HFF-Myc (cell line): Measurements from ENCODE around the gene HAGHL.

Experiments
- DNase-seq: peaks from one replicate; pipeline ENCODE4 v3.0.0-alpha.2; 2011; ENCODE audit warnings: low read depth; ENCODE audit errors: extremely low read depth
- H3K4me3 ChIP-seq: replicated peaks from 2 replicates; pipeline ENCODE4 v1.5.1; 2011; ENCODE audit warnings: low read depth, mild to moderate bottlenecking, control low read depth, low read length
- CTCF ChIP-seq: IDR thresholded peaks from 2 replicates; pipeline ENCODE4 v1.5.1; 2012; ENCODE audit warnings: mild to moderate bottlenecking, low read depth, low read length, control low read depth; ENCODE audit errors: missing control alignments

The HAGHL gene

GRCh38 chr16:719815-720446 lies 7.0 kb upstream of the HAGHL start:
- peak overlapping the region; percentile 73 for H3K4me3 ChIP-seq
- TF ChIP-seq CTCF = peak; percentile 30
- DNase-seq = no peak

- DNase-seq = no peak
- TF ChIP-seq CTCF = peak; percentile 23
- peak overlapping the region; percentile 73 for H3K4me3 ChIP-seq
Observed at GRCh38 chr16:720447-720989, 6.4 kb upstream of the HAGHL start.

DNA sequence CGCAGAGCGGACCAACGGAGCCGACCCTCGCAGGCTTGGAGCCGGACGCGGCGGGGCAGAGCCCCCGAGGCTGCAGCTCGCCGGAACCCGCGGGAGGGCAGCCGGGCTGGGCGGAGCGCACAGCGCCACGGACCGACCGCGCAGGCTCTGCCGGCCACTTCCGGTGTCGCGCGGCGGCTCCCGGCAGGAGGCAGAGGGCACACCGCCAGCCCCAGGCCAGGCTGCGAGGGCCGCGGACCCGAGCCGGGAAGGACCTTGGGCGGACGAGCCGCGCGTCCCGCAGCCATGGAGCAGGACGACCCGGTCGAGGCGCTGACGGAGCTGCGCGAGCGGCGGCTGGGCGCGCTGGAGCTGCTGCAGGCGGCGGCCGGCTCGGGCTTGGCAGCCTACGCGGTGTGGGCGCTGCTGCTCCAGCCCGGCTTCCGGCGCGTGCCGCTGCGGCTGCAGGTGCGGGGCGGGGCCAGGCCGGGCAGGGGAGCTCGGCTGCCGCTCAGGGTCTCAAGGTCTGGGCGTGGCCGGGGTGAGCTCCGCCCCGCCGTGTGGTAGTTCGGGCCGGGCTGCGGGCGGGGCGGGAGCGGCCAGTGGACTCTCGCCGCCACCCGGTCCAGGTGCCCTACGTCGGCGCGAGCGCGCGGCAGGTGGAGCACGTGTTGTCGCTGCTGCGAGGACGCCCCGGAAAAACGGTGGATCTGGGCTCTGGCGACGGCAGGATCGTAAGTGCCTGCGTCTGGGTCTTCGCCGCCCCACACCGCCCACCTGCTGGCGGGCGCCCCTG lies 5.7 kb upstream of the HAGHL start, which contains the start of gene ANTKMT:
TSS of gene ANTKMT (plus strand) at position 157 of the 775 bp plus-strand sequence. CDS start at position 286, 129 bp downstream.
- no peak for DNase-seq
- peak within 1 kb of the TSS; percentile 73 for H3K4me3 ChIP-seq

DNA sequence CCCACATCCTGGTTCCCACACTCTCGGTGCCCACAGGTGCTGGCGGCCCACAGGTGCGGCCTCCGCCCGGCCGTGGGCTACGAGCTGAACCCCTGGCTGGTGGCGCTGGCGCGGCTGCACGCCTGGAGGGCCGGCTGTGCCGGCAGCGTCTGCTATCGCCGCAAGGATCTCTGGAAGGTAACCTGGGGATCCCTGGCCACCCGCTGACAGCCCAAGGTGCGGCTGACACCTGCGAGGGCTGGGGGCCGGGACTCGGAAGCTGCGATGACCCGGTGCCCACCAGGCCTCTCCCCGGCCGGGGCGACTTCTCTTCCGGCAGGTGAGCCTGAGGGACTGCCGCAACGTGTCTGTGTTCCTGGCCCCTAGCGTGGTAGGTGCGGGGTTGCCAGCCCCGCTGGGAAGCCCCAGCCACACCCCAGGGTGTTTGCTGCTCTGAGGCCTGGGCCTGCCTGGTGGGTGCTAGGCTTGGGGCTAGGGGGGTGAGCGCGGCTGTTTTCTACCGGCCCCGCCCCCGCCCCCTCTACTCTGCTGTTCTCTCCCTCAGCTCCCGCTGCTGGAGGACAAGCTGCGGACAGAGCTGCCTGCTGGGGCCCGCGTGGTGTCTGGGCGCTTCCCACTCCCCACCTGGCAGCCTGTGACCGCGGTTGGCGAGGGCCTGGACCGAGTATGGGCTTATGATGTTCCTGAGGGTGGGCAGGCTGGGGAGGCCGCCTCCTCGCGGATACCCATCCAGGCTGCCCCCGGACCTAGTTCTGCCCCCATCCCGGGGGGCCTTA lies 5.0 kb upstream of the HAGHL start:
- no peak for TF ChIP-seq CTCF
- H3K4me3 ChIP-seq = peak overlapping the region; percentile 73
- DNase-seq = no peak

More for the DNA sequence above, 5.7 kb upstream of the HAGHL start, which contains the start of gene ANTKMT:
- TF ChIP-seq CTCF = no peak

DNA sequence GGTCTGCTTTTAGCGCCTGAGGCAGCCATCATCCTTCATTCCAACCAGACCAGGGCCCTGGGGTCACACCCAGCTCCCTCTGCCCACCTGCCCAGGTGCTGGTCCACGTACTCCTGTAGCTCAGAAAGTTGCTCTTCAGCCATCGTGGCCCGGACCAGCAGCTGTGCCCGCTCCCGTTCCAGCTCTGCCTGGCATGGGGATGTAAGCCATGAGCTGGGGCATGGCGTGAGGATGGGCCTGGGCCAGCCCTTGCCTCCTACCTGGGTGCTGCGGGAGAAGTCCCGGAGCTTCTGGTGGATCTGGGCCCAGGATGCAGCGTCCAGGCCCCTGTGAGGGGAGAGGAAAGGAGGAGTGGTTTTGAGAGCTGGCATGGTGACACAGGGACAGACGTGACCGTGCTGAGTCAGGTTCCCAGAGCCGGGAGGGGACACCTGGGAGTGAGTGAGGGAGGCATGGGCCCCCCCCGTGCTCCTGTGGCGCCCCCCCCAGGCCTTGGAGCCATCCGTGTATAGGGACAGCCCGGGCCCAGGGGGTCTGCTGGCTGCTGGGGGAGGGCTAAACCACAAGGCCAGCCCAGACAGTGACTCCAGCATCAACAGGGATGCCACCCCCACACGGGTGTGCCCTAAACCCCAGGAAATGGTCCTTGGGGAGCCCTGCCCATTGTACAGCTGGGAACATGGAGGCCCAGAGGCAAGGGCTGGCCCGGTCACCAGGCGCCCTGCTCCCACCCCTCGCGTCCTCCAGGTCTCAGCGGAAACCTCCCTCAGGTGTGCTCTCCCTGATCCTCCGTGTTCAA lies 3.9 kb upstream of the HAGHL start:
- no peak for DNase-seq
- TF ChIP-seq CTCF = no peak
- no peak overlapping the region for H3K4me3 ChIP-seq

- no peak for TF ChIP-seq CTCF
- H3K4me3 ChIP-seq = no peak overlapping the region
- DNase-seq = no peak
Observed at GRCh38 chr16:723695-724094, 3.2 kb upstream of the HAGHL start.
